ENCODE data around the gene EREG. TPM values are rescaled to one million over a fixed set of nuclear protein-coding genes. Genes with fewer than 3 reads are reported as not detected.

The EREG gene
- total and polyA plus RNA-seq, 9 of the 15 experiments (the other 6 are each of a cell fraction or from before 2014, with no cell fraction given): 0.97 to 7.3 (median 2.5) TPM

- TF ChIP-seq ZNF696 (CRISPR knock-in tag; conservative IDR thresholded peaks at IDR 0.05) (no peak), GTF2A2 (tag; IDR thresholded peaks at IDR 0.05) (0 out of 2 replicates have a peak, but pooled peaks have one; percentile 59), HINFP (tag; conservative IDR thresholded peaks at IDR 0.05; ENCODE audit: low read depth) (no peak), U2AF1 (optimal IDR thresholded peaks at IDR 0.05; ENCODE audit: low read depth, low read length) (no peak), TFE3 (CRISPR knock-in tag; IDR thresholded peaks at IDR 0.05) (no peak), ZNF717 (CRISPR knock-in tag; IDR thresholded peaks at IDR 0.05) (no peak), FOXP1 (CRISPR knock-in tag; IDR thresholded peaks at IDR 0.05) (no peak), BRD4 (IDR thresholded peaks at IDR 0.05) (no peak), POLR2AphosphoS5 (IDR thresholded peaks at IDR 0.05; ENCODE audit: control insufficient read depth, insufficient read depth, low read depth, low read length) (peak; percentile 43; the same call in 1 of the 2 replicates), PHF20 (IDR thresholded peaks at IDR 0.05; ENCODE audit: partially characterized antibody) (no peak), MAZ (CRISPR knock-in tag; conservative IDR thresholded peaks at IDR 0.05 in 1 of 2, IDR thresholded peaks at IDR 0.05 in 1 of 2) (no peak), TRIM24 (IDR thresholded peaks at IDR 0.05) (no peak), SMAD1 (IDR thresholded peaks at IDR 0.05; ENCODE audit: low read depth, low read length, partially characterized antibody) (no peak), CHAMP1 (IDR thresholded peaks at IDR 0.05) (peak; percentile 28; the same call in 1 of the 2 replicates), ZNF778 (CRISPR knock-in tag; IDR thresholded peaks at IDR 0.05) (no peak), ZBTB43 (CRISPR knock-in tag; IDR thresholded peaks at IDR 0.05) (no peak), NEUROD1 (IDR thresholded peaks at IDR 0.05; ENCODE audit: borderline replicate concordance, low read depth, low read length, partially characterized antibody) (no peak), ZNF695 (CRISPR knock-in tag; IDR thresholded peaks at IDR 0.05) (no peak), SREBF2 (CRISPR knock-in tag; IDR thresholded peaks at IDR 0.05) (no peak), ZNF395 (CRISPR knock-in tag; IDR thresholded peaks at IDR 0.05) (0 out of 2 replicates have a peak, but pooled peaks have one; percentile 32), MEF2D (tag; conservative IDR thresholded peaks at IDR 0.05; ENCODE audit: low read depth) (no peak)
These were observed 33.7 kb upstream of the EREG start (continued) for GRCh38 chr4:74331252-74331651.

Measured in K562 (cell line).